ENCODE results near the gene MRPS27.

The MRPS27 gene

DNA sequence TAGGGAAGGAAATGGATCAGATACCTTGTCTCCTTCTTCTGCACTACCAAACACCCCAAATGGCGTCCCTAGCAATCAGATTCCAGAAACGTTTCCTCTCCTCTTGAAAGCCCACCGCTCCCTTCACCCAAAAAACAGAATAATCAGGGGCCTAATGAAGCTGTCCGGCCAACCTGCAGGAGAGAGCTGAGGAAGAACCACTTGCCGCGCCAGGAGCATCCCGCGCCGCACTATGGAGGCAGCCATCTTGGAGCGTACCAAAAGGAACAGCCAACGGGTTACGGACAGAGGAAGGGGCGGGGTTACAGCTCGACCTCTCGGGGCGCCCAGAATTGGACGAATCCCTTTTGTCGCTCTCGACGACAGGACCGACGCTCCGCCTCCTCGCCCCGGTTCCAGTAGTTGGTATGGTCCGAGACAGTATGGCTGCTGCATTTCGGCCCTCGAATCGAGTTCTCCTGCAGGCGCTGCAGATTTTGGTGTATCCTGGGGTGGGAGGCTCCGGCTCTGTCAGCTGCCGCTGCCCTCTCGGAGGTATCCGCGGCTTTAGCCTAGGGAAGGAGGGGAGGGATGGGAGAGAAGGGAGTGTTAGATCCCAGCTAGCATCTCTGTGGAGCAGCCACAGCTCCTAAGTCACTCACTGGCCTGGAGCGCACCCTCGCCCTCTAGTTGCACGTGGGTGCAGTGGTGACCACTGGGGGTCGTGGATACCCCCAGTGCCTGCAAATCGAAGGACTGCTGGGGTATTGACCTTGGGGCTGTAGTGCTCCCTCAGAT, at the start of gene MRPS27, which contains the start of gene PTCD2:
Gene MRPS27 (minus strand): TSS at position 265 of the 777 bp plus-strand sequence. CDS start 19 bp downstream, at position 246.
Gene PTCD2 (plus strand): TSS at position 398 of the 777 bp plus-strand sequence. CDS start 10 bp downstream, at position 408.
- in situ Hi-C loops (cut with HindIII; ENCODE audit: low sequenced_read_pairs), result no loop called here

DNA sequence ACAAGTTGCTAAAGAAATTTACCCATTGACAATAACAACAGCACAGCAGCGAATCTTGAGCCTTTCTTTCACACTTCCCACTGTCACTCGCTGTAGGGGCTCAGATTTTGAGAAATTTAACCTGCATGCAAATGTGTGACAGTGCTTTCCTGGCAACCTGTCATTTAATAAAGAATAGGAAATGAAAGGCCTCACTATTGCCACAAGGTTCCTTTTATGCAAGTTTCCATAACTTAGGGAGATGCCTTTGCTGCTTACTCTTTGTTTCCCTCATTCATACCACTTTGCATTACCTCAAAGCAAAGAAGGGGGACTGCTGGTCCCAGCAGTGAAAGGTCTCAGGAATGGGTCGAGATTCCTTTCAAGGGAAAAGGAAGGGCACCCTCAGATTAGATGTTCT, 49.7 kb upstream of the MRPS27 start:
- in situ Hi-C loops (cut with HindIII; ENCODE audit: low sequenced_read_pairs), result no loop called here

DNA sequence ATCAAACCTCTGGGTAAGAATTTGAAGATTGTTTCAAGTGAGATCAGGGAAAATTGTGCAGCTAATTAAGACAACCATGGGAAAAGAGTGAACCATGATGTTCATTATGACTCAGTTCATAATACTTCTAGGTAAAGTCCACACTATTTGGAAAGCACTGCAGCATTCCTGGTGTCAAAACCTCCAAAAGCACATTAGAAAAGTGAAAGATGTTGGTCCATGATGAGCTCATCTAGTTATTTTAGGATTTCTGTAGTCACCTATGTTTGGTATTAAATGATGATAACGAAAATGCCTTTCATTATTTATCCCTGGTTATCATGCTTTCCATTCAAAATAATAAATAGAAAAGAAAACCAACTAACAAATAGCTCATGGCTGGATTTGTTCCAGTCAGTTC, 49.3 kb upstream of the MRPS27 start:
- in situ Hi-C loops (cut with HindIII; ENCODE audit: low sequenced_read_pairs), result no loop called here

DNA sequence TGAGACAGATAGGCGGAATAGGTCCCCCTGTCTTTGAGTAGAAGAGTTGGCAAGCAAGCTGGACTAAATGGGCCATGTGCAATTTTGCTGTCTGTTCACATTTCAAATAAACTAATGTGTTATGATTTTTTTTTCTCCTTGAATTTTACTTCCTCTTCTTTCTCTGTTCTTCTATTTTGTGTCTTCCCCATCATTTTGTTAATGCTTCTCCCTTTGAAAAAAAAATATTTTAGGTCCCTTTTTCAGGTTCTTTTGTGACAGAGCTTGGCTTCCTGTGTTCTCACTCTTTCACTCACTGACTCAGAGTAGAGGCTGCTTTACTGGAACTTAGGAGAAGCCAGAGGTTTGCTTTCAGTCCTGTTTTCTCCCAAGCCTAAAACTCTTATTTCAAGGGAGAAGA, 48.2 kb upstream of the MRPS27 start:
- in situ Hi-C loops (cut with HindIII; ENCODE audit: low sequenced_read_pairs), result no loop called here

DNA sequence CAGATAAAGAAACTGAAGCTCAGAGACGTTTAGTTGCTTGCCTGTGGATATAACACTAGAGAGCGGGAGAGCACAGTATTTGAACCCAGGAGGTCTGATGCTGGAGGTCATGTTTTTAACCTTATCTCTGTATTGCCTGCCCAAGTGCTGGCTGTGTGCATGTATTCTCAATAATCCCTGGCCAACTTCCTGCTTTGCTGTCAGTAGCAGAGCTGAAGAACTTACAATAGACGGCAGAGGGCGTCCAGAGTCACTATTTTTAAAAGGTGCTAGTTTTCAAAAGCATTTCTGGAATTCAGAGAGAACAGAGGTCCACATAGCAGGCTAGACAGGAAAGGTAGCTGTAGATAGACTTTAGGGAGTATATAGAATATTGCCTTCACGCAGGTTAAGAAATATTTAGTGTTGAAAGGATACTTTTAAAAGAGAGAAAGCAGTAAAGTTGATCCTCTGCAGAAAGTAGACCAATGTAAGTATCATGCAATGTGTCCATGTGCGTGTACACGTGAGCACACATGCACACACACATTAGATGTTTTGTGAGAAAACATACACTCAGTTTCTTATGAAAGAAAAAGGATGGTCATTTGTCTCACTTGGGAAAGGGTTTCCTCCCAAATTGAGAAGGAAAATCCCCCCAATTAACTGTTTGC, 46.4 kb upstream of the MRPS27 start:
- in situ Hi-C loops (cut with HindIII; ENCODE audit: low sequenced_read_pairs), result no loop called here

DNA sequence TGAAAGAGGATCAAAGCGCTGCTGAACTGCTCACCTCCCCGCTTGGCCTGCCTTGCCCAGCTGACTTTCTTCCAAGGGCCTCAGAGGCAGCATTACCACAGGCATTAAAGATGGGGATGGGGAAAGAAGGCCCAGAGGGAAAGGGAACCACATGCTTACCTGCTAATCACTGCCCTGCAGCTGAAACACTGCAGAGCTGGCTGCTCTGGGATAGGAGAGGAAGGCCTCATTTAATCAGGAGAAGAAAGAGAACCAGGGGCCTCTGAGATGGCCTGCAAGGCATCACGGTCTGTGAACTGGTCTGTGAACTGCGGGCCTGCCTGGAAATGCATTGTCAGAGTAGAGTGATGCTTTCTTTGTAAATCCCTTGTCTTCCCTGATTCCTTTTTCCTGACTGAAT, 44.9 kb upstream of the MRPS27 start:
- in situ Hi-C loops (cut with HindIII; ENCODE audit: low sequenced_read_pairs), result no loop called here

DNA sequence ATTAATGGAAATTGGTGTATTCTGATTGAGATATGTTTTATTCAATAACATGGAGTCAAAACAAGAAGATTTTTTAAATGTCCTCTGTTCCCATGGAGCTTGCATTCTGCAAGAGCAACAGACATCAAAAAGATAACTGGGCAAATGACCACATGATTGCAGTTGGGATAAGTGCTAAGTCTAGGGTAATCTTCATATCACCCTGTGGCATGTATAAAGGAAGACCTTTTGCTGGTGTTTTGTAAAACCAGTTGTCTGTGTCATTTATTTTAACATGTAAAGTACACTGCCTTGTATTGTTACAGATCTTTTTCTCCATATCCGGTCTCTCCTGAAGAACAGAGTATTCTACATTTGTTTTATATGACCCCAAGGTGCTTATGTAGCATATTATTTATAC, 44.1 kb upstream of the MRPS27 start:
- in situ Hi-C loops (cut with HindIII; ENCODE audit: low sequenced_read_pairs), result no loop called here

DNA sequence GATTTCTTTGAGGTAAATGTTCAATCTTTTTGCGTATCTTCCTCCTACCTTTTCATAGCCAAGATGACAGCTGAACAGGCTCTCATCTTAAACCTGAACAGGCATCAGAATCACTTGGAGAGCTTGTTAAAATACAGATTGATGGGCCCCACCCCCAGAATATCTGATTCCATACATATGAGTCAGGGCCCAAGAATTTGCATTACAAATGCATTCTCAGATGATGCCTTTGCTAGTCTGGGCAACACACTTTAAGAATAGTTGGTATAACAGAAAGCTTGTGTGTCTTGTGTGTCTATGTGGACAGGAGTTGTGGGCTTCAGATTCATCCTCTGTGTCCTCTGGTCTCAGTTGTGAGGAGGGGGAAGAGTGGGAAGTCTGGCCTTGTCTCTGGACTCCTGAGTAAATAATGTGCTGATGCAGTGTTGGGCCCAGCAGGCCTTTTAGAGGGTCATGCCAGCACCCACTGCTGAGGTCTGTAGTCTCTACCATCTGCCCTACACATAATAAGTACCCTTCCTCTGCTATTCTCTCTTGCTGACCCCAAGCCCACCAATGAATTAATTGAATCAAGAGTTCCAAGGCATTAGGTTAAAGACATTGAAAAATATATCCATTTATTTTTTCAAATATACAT, 43.2 kb upstream of the MRPS27 start:
- in situ Hi-C loops (cut with HindIII; ENCODE audit: low sequenced_read_pairs), result no loop called here

DNA sequence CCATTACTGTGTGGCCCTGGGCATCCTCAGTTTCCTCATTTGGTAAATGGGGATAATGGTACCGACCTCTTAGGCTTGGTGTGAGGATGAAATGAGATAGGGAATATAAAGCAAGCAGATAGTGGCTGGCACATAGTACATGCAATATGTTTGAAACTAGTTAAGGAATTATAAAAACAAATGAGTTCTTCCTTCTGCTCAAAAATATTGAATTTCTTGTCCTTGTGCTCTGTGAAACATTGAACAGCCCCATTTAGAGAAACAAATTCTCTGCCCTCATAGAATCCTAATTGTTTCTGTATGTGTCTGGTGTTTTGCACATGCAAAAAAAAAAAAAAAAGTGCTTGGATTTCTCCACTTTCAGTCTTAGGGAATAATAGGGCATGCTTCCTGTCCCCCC, 39.8 kb upstream of the MRPS27 start:
- in situ Hi-C loops (cut with HindIII; ENCODE audit: low sequenced_read_pairs), result no loop called here

DNA sequence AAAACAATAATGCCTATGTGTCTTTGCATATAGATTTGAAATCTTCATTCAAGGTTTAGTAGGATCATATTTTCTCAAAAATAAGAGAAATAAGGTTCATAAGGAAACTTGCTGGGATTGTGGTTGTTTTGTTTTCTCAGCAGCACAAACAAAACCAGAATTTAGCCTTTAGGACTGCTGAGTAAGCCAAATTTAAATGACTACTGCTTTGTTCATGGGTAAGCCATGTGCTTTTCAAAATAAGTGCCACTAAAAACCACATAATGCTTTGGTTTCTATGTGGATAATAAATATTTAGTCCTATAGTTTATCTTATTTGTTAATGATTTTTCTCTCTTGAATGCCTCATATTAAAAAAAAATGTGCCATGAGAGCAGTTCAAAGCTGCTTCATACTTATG, 38.9 kb upstream of the MRPS27 start:
- in situ Hi-C loops (cut with HindIII; ENCODE audit: low sequenced_read_pairs), result no loop called here

DNA sequence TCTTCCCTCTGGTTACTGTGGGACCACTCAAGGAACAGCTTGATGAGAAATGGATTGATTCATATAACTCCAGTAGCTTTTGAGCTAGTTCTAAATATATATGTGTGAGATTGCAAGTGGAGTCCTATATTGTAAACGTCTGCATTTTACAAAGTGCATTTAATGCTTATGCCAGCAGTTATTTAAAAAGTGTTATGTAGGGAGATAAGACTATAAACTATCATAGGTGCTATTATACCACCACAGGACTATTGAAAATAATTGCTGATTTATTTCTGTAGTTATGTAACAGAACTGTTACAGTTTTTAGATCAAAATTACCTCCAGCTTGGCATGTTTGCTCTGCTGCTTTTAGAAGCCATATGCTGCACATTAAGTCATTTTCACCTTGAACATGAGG, 36.3 kb upstream of the MRPS27 start:
- in situ Hi-C loops (cut with HindIII; ENCODE audit: low sequenced_read_pairs), result no loop called here

DNA sequence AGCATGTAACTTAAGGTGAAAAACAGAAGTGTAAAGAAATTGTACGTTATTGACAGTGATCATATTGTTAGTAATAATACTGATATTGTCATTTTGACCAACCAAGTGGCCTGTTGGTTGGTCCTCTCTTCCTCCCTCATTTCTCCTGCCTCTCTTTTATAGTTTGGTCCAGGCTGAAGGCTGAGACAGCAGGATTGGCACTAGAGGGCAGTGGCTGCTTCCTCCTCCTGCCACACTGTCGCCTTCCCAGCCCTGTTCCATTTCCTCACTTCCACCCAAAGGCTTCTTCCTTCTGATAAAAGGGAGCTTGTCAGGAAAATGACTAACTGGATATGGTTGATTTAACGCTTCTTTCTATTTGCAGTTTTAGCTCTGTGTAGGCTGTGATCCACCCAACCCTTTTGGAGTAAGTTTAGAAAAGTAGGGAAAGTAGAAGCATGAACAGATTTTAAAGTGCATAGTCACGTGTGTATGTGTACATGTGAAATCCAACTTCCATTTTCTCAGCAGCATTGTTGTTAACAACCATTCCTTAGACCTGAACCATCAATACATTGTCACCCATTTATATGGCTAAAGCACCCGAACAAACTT, 35.8 kb upstream of the MRPS27 start:
- in situ Hi-C loops (cut with HindIII; ENCODE audit: low sequenced_read_pairs), result no loop called here

DNA sequence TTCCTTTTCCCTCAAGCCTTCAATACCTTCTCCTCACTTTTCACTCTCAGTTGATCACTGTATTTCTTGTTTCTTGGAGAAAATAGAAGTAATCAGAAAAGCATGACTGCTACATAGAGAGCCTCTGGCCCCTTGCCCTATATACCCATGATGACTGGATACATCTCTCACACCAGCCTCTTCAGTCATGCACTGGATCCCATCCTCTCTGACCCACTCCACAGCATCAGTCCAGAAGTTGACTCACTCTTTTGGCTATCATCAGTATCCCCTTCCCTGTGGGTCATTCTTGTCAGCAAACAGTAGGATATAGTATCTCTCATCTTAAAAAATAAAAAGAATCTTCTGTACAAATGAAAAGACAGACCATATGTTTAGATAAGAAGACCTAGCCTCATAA, 33.0 kb upstream of the MRPS27 start:
- in situ Hi-C loops (cut with HindIII; ENCODE audit: low sequenced_read_pairs), result no loop called here

DNA sequence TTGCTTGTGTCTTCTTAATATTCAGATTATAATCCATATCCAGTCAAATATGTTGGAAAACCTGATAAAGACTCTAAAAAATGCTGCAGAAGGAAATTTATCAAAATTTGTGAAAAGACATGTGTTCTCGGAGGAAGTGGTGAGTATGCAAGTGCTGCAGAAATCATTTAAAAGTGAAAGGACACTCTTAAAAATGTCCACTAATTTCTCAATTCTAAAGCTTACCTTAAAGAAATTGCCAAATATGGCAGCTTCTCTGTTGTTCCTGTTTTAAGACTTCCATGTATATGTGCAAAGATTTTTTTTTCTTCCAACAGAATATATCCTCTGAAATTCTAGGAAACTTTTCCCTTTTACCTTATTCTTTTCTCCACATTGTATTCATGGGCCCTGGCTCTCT, 32.6 kb upstream of the MRPS27 start:
- in situ Hi-C loops (cut with HindIII; ENCODE audit: low sequenced_read_pairs), result no loop called here

DNA sequence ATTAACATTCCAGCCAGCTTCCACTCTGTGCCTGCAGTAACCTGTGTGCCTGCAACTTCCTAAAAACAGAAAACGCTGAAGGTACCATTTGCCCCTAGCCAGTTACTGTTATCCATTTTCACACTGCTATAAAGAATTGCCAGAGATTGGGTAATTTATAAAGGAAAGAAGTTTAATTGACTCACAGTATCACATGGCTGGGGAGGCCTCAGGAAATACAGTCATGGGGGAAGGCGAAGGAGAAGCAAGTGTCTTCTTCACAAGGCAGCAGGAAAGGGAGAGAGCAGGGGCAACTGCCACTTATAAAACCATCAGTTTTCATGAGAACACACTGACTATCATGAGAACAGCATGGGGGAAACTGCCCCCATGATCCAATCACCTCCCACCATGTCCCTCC, 31.3 kb upstream of the MRPS27 start:
- in situ Hi-C loops (cut with HindIII; ENCODE audit: low sequenced_read_pairs), result no loop called here

DNA sequence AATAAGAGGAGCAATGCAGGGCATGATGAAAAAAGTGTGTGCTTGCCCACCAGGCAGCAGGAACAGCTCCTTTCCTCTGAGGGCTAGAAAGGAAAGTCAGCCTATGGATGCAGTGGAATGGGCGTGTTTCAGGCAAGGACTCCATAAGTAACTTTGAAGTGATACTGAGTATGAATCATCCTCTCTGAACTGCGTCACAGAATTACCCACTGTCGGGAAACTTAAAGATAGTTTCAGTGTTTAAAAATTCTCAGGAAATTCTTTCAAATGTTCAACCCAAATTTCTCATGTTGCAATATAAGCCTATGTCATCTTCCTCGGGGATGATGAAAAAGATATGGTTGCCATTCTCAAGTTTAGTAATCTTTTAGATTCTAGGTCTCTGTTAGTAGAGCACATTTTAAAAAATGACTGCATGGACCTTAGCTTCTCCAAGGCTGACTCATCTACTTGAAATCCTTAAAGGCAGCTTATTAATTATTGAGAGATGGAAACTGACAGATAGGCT, 27.8 kb upstream of the MRPS27 start:
- in situ Hi-C loops (cut with HindIII; ENCODE audit: low sequenced_read_pairs), result no loop called here

DNA sequence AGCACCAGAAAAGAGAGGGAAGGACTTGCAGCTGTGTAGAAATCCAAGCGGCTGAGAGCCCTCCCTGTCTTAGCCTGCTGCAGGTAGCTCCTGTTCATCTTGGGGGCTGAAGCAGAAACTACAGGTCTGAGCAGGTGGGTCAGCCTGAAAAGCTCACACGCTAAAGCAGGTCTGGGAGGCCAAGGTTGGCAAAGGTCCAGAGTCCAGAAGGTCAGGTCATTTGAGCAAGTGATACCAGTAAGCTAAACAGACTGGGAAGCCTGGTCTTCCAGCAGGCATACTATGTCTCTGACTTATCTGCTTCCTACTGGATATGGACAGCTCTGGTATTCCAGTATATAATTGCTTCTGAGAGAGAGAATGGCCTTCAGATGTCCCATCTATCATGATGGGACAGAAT, 26.4 kb upstream of the MRPS27 start:
- in situ Hi-C loops (cut with HindIII; ENCODE audit: low sequenced_read_pairs), result no loop called here

DNA sequence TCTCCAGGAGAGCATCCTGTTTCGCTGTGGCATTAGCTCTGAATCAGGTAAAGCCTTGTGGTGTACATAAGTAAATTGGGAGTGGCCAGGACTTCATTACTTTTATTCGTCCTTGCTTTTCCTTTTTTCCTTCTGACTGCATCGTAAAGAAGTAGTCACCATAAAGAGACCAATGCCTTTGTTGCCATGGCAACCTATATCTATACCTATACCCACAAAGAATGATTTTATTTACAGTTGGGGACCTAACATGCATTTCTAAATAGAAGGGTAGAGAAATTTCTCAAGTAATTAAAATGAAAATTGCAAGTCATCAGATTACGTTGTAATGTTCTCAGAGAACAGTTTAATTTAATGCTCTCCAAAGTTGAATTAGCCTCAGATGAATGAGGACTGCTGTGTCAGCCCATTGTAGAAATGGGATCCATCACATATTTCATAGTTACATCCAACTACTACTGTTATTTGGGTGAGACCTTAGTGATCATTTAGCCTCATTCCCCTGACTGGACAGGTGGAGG, 18.7 kb upstream of the MRPS27 start:
- in situ Hi-C loops (cut with HindIII; ENCODE audit: low sequenced_read_pairs), result no loop called here

DNA sequence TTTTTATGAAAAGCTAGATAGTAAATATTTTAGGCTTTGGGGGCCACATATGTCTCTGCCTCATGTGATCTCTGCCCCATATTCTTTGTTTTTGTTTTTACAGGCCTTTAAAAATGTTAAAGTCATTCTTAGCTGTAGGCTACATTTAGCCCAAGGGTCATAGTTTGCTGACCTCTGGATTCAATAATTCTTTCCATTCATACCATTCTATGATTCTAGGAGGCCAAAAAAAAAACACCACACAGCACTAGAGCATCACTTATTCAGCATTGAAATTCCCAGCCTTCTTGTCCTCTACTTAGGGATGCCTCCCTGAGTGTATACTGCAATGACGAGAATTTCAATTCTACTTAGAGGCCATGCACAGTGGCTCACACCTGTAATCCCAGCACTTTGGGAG, 17.1 kb upstream of the MRPS27 start:
- in situ Hi-C loops (cut with HindIII; ENCODE audit: low sequenced_read_pairs), result no loop called here

DNA sequence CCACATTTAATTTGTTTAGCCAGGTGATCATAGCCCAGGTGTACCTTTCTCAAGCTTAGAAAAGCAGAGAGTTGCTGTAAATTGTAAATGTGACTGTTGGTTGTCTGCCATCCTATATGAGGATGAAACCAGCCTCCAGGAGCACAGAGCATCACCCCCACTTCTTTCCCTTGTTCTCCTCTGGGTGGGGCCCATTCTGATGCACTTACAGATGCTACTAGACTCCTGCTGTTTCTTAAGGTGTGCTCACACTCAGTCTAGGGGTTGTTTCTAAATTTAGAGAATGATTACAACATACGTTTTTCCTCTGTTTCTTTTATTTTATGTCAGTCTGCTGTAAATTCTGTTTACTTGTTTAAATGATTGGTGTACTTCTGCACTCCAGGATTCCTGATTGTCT, 10.7 kb upstream of the MRPS27 start:
- in situ Hi-C loops (cut with HindIII; ENCODE audit: low sequenced_read_pairs), result no loop called here

DNA sequence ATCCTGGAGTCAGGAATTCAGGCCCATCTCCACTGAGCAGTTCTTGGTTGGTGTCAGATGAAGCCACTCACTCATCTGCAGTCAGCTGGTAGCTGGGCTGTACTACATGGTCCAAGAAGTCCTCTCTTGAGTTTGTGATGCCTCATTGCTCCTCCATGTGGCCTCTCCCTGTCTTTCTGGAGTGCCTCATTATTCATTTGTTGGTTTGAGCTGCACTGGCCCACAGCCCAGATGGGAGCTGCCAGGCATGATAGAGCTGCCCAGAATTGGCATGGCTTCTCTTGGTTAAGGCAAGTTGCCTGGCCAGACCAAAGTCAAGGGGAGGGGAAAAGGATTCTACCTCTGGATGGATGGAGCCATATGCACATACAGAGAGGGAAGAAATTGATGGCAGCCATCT, 8.1 kb upstream of the MRPS27 start:
- in situ Hi-C loops (cut with HindIII; ENCODE audit: low sequenced_read_pairs), result no loop called here
